Measurements from ENCODE around the gene SRL.
"Not testable (repeated sequence)": the region's sequence is repeated elsewhere in the genome, so short reads cannot be mapped to it uniquely, and the experiment has no call there.

The SRL gene

GRCh38 chr16:4160658-4161430, 81.0 kb downstream of the SRL start:
- Mint-ChIP-seq H3K4me1 (peaks cover 3% of the 10 kb centered on the region), H3K36me3 (no peaks in the 10 kb centered on the region), H3K4me3 (no peak overlapping the region), H3K9me3 (no peaks in the 10 kb centered on the region), H3K27me3 (peaks cover 23% of the 10 kb centered on the region), H3K27ac (no peak overlapping the region)
- no peak for DNase-seq
- CTCF ChIA-PET, result no interaction called here

- Mint-ChIP-seq H3K27me3 (peaks cover 23% of the 10 kb centered on the region), H3K9me3 (no peaks in the 10 kb centered on the region), H3K27ac (no peak overlapping the region), H3K36me3 (no peaks in the 10 kb centered on the region), H3K4me1 (peaks cover 3% of the 10 kb centered on the region), H3K4me3 (no peak overlapping the region)
- no peak for DNase-seq
- CTCF ChIA-PET, result interaction anchor here (0.7 kb wide), 2 partner anchors 153 to 222 kb away, joined by 3 read pairs; no protein-coding TSS in a partner anchor
These were observed 82.2 kb downstream of the SRL start for GRCh38 chr16:4159726-4160125.

- Mint-ChIP-seq H3K36me3 (no peaks in the 10 kb centered on the region), H3K9me3 (no peaks in the 10 kb centered on the region), H3K27ac (no peak overlapping the region), H3K27me3 (peaks cover 28% of the 10 kb centered on the region), H3K4me1 (peaks cover 3% of the 10 kb centered on the region), H3K4me3 (no peak overlapping the region)
- CTCF ChIA-PET, result no interaction called here
- DNase-seq, result no peak
These were observed 83.5 kb downstream of the SRL start for GRCh38 chr16:4158143-4159093.

- no peak for DNase-seq
- Mint-ChIP-seq H3K27ac (no peak overlapping the region), H3K9me3 (no peaks in the 10 kb centered on the region), H3K36me3 (no peaks in the 10 kb centered on the region), H3K4me3 (no peak overlapping the region), H3K27me3 (peaks cover 28% of the 10 kb centered on the region), H3K4me1 (peaks cover 3% of the 10 kb centered on the region)
- CTCF ChIA-PET, result no interaction called here
These were observed 84.5 kb downstream of the SRL start for GRCh38 chr16:4157376-4157825.

GRCh38 chr16:4156503-4156902, 85.4 kb downstream of the SRL start:
- peaks cover 32% of the 10 kb centered on the region for H3K27me3 Mint-ChIP-seq
- H3K4me1 Mint-ChIP-seq, H3K27ac Mint-ChIP-seq, H3K9me3 Mint-ChIP-seq, CTCF ChIA-PET, H3K4me3 Mint-ChIP-seq, DNase-seq, H3K36me3 Mint-ChIP-seq: not testable (repeated sequence)

GRCh38 chr16:4153364-4153763, 88.5 kb downstream of the SRL start:
- DNase-seq, H3K4me1 Mint-ChIP-seq, H3K27ac Mint-ChIP-seq, H3K9me3 Mint-ChIP-seq, H3K36me3 Mint-ChIP-seq, CTCF ChIA-PET, H3K4me3 Mint-ChIP-seq: not testable (repeated sequence)
- H3K27me3 Mint-ChIP-seq, result peaks cover 21% of the 10 kb centered on the region

GRCh38 chr16:4152267-4152666, 89.6 kb downstream of the SRL start:
- H3K27me3 Mint-ChIP-seq, result peaks cover 18% of the 10 kb centered on the region
- H3K4me1 Mint-ChIP-seq, result no peaks in the 10 kb centered on the region
- no peak for DNase-seq
- H3K9me3 Mint-ChIP-seq, result no peaks in the 10 kb centered on the region
- CTCF ChIA-PET, result no interaction called here
- no peak overlapping the region for H3K4me3 Mint-ChIP-seq
- no peaks in the 10 kb centered on the region for H3K36me3 Mint-ChIP-seq
- no peak overlapping the region for H3K27ac Mint-ChIP-seq

- CTCF ChIA-PET, result no interaction called here
- Mint-ChIP-seq H3K4me3 (no peak overlapping the region), H3K4me1 (peaks cover 17% of the 10 kb centered on the region), H3K27ac (no peak overlapping the region), H3K27me3 (peaks cover 19% of the 10 kb centered on the region), H3K9me3 (no peaks in the 10 kb centered on the region), H3K36me3 (no peaks in the 10 kb centered on the region)
- no peak for DNase-seq
These were observed 94.6 kb downstream of the SRL start for GRCh38 chr16:4147236-4147635.

GRCh38 chr16:4142268-4142667, 99.6 kb downstream of the SRL start:
- CTCF ChIA-PET, result interaction anchor here (0.8 kb wide), 1 partner anchor 203 kb away, joined by 4 read pairs; no protein-coding TSS in a partner anchor
- DNase-seq, result peak; percentile 86

GRCh38 chr16:4141604-4142003, 100.3 kb downstream of the SRL start:
- CTCF ChIA-PET, result interaction anchor here (0.8 kb wide), 1 partner anchor 203 kb away, joined by 4 read pairs; no protein-coding TSS in a partner anchor
- no peak for DNase-seq
- Mint-ChIP-seq H3K27me3 (peaks cover 21% of the 10 kb centered on the region), H3K36me3 (peaks cover 7% of the 10 kb centered on the region), H3K4me3 (no peak overlapping the region), H3K27ac (peak overlapping the region; percentile 52), H3K9me3 (peaks cover 5% of the 10 kb centered on the region), H3K4me1 (peaks cover 52% of the 10 kb centered on the region)

More at GRCh38 chr16:4142268-4142667, 99.6 kb downstream of the SRL start:
- H3K4me3 Mint-ChIP-seq, result no peak overlapping the region
- H3K4me1 Mint-ChIP-seq, result peaks cover 51% of the 10 kb centered on the region
- H3K9me3 Mint-ChIP-seq, result peaks cover 5% of the 10 kb centered on the region
- peaks cover 7% of the 10 kb centered on the region for H3K36me3 Mint-ChIP-seq
- peak overlapping the region; percentile 90 for H3K27ac Mint-ChIP-seq
- peaks cover 19% of the 10 kb centered on the region for H3K27me3 Mint-ChIP-seq

- Mint-ChIP-seq H3K4me1 (peaks cover 52% of the 10 kb centered on the region), H3K9me3 (peaks cover 5% of the 10 kb centered on the region), H3K27ac (peak overlapping the region; percentile 80), H3K36me3 (peaks cover 7% of the 10 kb centered on the region), H3K27me3 (peaks cover 26% of the 10 kb centered on the region), H3K4me3 (no peak overlapping the region)
- CTCF ChIA-PET, result no interaction called here
- no peak for DNase-seq
These were observed 101.2 kb downstream of the SRL start for GRCh38 chr16:4140652-4141051.

GRCh38 chr16:4139968-4140367, 101.9 kb downstream of the SRL start:
- Mint-ChIP-seq H3K4me3 (no peak overlapping the region), H3K9me3 (peaks cover 5% of the 10 kb centered on the region)

More at GRCh38 chr16:4139968-4140367, 101.9 kb downstream of the SRL start:
- CTCF ChIA-PET, result no interaction called here
- Mint-ChIP-seq H3K27me3 (peaks cover 26% of the 10 kb centered on the region), H3K27ac (no peak overlapping the region), H3K4me1 (peaks cover 52% of the 10 kb centered on the region), H3K36me3 (peaks cover 7% of the 10 kb centered on the region)
- no peak for DNase-seq

Data from activated naive CD4-positive, alpha-beta T cell treated with anti-CD3 and anti-CD28 coated beads, Interleukin-2, amount 10 ng/mL, durations not matched to agents 7 days and 5 days (primary cell).